ENCODE results near the gene CTDNEP1.

Gene CTDNEP1

DNA sequence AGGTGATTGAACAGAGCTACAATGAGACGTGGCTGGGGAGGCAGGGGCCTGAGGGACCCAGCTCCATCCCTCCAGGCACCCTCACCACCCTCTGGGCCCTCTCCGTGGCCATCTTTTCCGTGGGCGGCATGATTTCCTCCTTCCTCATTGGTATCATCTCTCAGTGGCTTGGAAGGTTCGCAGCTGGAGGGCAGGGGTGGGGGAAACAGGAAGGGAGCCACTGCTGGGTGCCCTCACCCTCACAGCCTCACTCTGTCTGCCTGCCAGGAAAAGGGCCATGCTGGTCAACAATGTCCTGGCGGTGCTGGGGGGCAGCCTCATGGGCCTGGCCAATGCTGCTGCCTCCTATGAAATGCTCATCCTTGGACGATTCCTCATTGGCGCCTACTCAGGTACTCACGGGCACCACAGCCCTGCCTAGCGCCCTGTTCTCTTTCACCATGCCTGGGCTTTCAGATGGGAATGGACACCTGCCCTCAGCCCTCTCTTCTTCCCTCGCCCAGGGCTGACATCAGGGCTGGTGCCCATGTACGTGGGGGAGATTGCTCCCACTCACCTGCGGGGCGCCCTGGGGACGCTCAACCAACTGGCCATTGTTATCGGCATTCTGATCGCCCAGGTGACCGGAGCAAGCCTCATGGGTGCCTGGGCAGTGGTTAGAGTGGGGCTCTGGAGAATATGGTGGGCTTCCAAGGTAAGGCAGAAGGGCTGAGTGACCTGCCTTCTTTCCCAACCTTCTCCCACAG is 32.1 kb upstream of the CTDNEP1 start:
- H3K4me3 ChIP-seq (ENCODE audit: low read length): no peak overlapping the region
- TF ChIP-seq, protein P1, sequence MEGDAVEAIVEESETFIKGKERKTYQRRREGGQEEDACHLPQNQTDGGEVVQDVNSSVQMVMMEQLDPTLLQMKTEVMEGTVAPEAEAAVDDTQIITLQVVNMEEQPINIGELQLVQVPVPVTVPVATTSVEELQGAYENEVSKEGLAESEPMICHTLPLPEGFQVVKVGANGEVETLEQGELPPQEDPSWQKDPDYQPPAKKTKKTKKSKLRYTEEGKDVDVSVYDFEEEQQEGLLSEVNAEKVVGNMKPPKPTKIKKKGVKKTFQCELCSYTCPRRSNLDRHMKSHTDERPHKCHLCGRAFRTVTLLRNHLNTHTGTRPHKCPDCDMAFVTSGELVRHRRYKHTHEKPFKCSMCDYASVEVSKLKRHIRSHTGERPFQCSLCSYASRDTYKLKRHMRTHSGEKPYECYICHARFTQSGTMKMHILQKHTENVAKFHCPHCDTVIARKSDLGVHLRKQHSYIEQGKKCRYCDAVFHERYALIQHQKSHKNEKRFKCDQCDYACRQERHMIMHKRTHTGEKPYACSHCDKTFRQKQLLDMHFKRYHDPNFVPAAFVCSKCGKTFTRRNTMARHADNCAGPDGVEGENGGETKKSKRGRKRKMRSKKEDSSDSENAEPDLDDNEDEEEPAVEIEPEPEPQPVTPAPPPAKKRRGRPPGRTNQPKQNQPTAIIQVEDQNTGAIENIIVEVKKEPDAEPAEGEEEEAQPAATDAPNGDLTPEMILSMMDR (conservative IDR thresholded peaks at IDR 0.05; ENCODE audit: low read depth, low read length): no peak
- DNase-seq (ENCODE audit: low read depth): no peak

DNA sequence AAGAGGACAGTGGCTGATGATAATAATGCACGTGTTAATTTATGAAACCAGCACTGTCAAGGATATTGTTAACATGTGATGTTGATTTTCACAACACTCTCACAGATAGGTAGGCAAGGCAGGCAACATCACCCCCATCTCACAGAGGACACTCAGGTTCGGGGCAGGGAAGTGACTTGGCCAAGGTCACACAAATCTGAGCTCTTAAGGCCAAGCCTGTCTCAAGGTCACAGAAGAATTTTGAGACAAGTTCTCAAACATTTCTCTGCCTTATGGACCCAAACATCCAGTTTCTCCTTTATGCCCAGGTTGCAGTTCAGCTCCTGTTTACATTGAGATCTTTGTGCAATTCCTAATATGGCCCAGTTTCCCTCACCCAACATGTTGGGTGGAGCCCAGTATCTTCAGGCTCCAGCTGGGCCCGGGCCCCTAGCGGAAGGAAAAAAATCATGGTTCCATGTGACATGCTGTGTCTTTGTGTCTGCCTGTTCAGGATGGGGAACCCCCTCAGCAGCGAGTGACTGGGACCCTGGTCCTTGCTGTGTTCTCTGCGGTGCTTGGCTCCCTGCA is 31.3 kb upstream of the CTDNEP1 start:
- TF ChIP-seq, protein P1 (conservative IDR thresholded peaks at IDR 0.05; ENCODE audit: low read depth, low read length): no peak
- no peak overlapping the region for H3K4me3 ChIP-seq (ENCODE audit: low read length)
- DNase-seq (ENCODE audit: low read depth): no peak

DNA sequence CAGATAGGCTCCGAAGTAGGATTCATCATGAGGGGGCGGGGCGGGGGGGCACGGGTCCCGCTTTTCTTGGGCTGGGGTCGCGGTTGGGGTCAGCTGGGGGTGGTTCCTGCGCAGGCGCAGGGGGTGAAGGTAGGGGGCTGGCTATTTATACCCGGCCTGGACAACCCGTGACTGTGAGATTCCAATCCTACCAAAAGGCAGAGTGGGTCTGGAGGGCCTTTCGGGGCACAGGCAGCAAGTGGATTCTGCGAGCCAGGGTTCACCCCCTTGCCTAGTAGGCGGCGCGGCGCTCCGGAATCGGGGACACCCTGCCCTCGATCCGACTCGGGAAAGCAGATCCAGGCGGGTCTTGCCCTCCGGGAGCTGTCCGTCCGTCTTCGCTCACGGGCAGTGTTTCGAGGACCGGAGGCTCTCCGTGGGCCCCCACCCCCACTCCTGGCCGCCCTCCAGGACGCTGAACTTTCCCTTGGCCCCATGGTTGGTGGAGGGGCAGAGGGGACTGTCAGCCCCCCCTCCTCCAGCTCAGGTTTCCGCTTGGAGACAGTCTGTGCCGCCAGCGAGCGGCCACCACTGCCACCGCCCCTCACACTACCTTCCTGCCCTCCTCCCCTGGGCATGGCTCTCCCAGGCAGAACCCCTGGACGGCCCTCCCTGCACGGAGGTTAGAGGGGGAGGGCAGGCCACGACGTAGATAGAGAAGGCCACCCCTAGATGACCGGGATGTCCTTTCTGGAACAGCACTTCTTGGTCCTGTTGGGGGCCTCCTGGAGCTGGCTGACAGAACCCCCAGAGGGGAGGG is 30.6 kb upstream of the CTDNEP1 start:
- no peak for DNase-seq (ENCODE audit: low read depth)
- peak overlapping the region; percentile 53 for H3K4me3 ChIP-seq (ENCODE audit: low read length)
- TF ChIP-seq, protein P1 (conservative IDR thresholded peaks at IDR 0.05; ENCODE audit: low read depth, low read length): no peak

DNA sequence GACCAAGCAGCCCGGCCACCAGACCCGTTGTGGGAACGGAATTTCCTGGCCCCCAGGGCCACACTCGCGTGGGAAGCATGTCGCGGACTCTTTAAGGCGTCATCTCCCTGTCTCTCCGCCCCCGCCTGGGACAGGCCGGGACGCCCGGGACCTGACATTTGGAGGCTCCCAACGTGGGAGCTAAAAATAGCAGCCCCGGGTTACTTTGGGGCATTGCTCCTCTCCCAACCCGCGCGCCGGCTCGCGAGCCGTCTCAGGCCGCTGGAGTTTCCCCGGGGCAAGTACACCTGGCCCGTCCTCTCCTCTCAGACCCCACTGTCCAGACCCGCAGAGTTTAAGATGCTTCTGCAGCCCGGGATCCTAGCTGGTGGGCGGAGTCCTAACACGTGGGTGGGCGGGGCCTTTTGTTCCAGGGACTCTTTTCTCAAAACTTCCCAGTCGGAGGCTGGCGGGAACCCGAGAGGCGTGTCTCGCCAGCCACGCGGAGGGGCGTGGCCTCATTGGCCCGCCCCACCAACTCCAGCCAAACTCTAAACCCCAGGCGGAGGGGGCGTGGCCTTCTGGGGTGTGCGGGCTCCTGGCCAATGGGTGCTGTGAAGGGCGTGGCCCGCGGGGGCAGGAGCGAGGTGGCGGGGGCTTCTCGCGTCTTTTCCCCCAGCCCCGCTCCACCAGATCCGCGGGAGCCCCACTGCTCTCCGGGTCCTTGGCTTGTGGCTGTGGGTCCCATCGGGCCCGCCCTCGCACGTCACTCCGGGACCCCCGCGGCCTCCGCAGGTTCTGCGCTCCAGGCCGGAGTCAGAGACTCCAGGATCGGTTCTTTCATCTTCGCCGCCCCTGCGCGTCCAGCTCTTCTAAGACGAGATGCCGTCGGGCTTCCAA is 29.8 kb upstream of the CTDNEP1 start, which contains the start of gene SLC2A4:
SLC2A4 (plus strand) TSS at position 645 of the 879 bp plus-strand sequence; CDS start at position 862, 217 bp downstream.
- DNase-seq (ENCODE audit: low read depth): peak; percentile 78
- TF ChIP-seq, protein P1 (conservative IDR thresholded peaks at IDR 0.05; ENCODE audit: low read depth, low read length): no peak
- H3K4me3 ChIP-seq (ENCODE audit: low read length): peak within 1 kb of the TSS; percentile 53

DNA sequence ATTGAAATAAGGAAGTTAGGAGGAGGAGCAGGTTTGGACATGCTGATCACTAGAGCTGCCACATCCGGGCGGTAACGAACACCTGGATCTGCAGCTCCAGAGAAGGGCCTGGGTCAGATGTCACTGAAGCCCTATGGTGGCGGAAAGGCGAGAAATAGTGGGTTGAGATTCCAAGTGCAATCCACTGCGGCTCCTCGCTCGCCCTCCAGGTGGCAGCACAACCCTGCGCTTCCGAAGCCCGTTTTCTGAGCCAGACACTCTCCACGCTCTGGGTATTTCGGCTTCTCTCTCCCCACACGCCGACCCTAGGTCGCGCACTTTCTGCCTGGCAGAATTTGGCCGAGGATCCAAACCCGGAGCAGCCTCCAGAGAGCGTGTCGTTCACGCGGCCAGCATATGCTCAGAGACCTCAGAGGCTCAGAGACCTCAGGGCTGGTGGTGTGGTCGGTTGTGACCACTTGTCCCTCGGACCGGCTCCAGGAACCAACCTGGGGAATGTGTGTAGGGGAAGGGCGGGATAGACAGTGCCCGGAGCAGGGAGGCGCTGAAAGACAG is 29.1 kb upstream of the CTDNEP1 start:
- H3K4me3 ChIP-seq (ENCODE audit: low read length): peak overlapping the region; percentile 53
- DNase-seq (ENCODE audit: low read depth): no peak
- TF ChIP-seq, protein P1 (conservative IDR thresholded peaks at IDR 0.05; ENCODE audit: low read depth, low read length): peak; percentile 96

DNA sequence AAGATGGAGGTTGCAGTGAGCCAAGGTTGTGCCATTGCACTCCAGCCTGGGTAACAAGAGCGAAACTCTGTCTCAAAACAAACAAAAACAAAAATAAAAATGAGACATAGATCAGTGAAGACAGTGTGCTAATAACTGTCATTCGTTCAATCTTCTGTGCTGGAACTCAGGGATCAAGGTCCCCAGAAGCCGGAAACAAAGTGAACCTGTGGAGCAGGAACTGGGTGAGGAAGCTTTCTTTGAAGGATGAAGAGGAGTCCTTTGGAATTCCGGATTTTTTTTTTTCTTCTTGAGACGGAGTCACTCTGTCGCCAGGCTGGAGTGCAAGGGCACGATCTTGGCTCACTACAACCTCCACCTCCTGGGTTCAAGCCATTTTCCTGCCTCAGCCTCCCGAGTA is 27.9 kb upstream of the CTDNEP1 start:
- no peak overlapping the region for H3K4me3 ChIP-seq (ENCODE audit: low read length)
- TF ChIP-seq, protein P1 (conservative IDR thresholded peaks at IDR 0.05; ENCODE audit: low read depth, low read length): no peak
- no peak for DNase-seq (ENCODE audit: low read depth)

Measured in retinal pigment epithelial cell (primary cell).